HEK293 (cell line): ENCODE results near the gene WDR88.

Experiments
- ATF2 ChIP-seq: fragments of 450-650 bp; formaldehyde crosslinking; IDR thresholded peaks from 2 replicates; pipeline ENCODE4 v1.5.1; 2016; ENCODE audit warnings: missing biosample characterization, missing genetic modification characterization, low read depth
- CTCF ChIP-seq: fragments of 450-650 bp; formaldehyde crosslinking; IDR thresholded peaks from 2 replicates; pipeline ENCODE4 v1.5.1; 2016; ENCODE audit warnings: missing biosample characterization, missing genetic modification characterization
- PATZ1 ChIP-seq: fragments of 450-650 bp; formaldehyde crosslinking; IDR thresholded peaks from 2 replicates; pipeline ENCODE4 v1.5.1; 2016; ENCODE audit warnings: missing biosample characterization, missing genetic modification characterization
- ZNF10 ChIP-seq: fragments of 450-650 bp; formaldehyde crosslinking; IDR thresholded peaks from 2 replicates; pipeline ENCODE4 v1.5.1; 2017; ENCODE audit warnings: missing biosample characterization, missing genetic modification characterization
- ZNF19 ChIP-seq: fragments of 450-650 bp; formaldehyde crosslinking; IDR thresholded peaks from 2 replicates; pipeline ENCODE4; 2016; ENCODE audit warnings: missing biosample characterization, missing genetic modification characterization, low read depth
- ZNF23 ChIP-seq: fragments of 450-650 bp; formaldehyde crosslinking; IDR thresholded peaks from 2 replicates; pipeline ENCODE4 v1.5.1; 2016; ENCODE audit warnings: missing biosample characterization, missing genetic modification characterization, borderline replicate concordance
- ZNF24 ChIP-seq: fragments of 450-650 bp; formaldehyde crosslinking; IDR thresholded peaks from 2 replicates; pipeline ENCODE4 v1.5.1; 2016; ENCODE audit warnings: missing biosample characterization, missing genetic modification characterization
- ZNF302 ChIP-seq: fragments of 450-650 bp; formaldehyde crosslinking; IDR thresholded peaks from 2 replicates; pipeline ENCODE4 v1.5.1; 2016; ENCODE audit warnings: missing biosample characterization, missing genetic modification characterization, low read depth
- ZNF449 ChIP-seq: fragments of 450-650 bp; formaldehyde crosslinking; IDR thresholded peaks from 2 replicates; pipeline ENCODE4 v1.5.1; 2017; ENCODE audit warnings: missing biosample characterization, mild to moderate bottlenecking, missing genetic modification characterization, moderate library complexity
- ZNF768 ChIP-seq: fragments of 450-650 bp; formaldehyde crosslinking; IDR thresholded peaks from 2 replicates; pipeline ENCODE4 v1.5.1; 2018; ENCODE audit warnings: missing biosample characterization, mild to moderate bottlenecking, missing genetic modification characterization
- ZNF776 ChIP-seq: fragments of 450-650 bp; formaldehyde crosslinking; IDR thresholded peaks from 2 replicates; pipeline ENCODE4 v1.5.0; 2017; ENCODE audit warnings: missing biosample characterization, missing genetic modification characterization, borderline replicate concordance
- TF ChIP-seq, protein P1 (sequence below): sonication (generic); formaldehyde crosslinking; IDR thresholded peaks from 2 replicates; pipeline ENCODE4 v1.8.1; 2022; ENCODE audit warnings: mild to moderate bottlenecking, moderate library complexity, missing genetic modification reagents

GRCh38 chr19:33157906-33158305 lies 26.0 kb downstream of the WDR88 start:
- TF ChIP-seq CTCF (tag by site-specific recombination) = no peak
- no peak for TF ChIP-seq ZNF10
- TF ChIP-seq ZNF776 (tag by site-specific recombination) = no peak
- no peak for TF ChIP-seq ZNF24 (tag by site-specific recombination)
- TF ChIP-seq ZNF449 (tag by site-specific recombination) = no peak
- TF ChIP-seq ZNF302 (tag by site-specific recombination) = no peak
- TF ChIP-seq, protein P1, sequence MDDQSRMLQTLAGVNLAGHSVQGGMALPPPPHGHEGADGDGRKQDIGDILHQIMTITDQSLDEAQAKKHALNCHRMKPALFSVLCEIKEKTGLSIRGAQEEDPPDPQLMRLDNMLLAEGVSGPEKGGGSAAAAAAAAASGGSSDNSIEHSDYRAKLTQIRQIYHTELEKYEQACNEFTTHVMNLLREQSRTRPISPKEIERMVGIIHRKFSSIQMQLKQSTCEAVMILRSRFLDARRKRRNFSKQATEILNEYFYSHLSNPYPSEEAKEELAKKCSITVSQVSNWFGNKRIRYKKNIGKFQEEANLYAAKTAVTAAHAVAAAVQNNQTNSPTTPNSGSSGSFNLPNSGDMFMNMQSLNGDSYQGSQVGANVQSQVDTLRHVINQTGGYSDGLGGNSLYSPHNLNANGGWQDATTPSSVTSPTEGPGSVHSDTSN = no peak
- TF ChIP-seq ZNF768 (tag by site-specific recombination) = no peak
- no peak for TF ChIP-seq ZNF19
- no peak for TF ChIP-seq PATZ1 (tag by site-specific recombination)
- no peak for TF ChIP-seq ZNF23 (tag by site-specific recombination)
- TF ChIP-seq ATF2 (tag by site-specific recombination) = no peak
